HCT116 (cell line): ENCODE results near the gene RANBP1. TPM values are rescaled to one million over a fixed set of nuclear protein-coding genes. Genes with fewer than 3 reads are reported as not detected.

Source experiments
- ATAC-seq: fragments of 200-7000 bp; cut with Tn5 transposase; 2 replicates; pipeline ENCODE4 v1.9.1; 2020; ENCODE audit warnings: mild to moderate bottlenecking, moderate library complexity
- BruUV-seq: library from RNA; stranded (reverse); fragments of 400-500 nt; replicated peaks from 2 replicates; lab custom pipeline; 2021; lab: Mats Ljungman, UMichigan
- CTCF ChIA-PET: fragments of 300-600 bp; sonication (Branson Sonifier 250); formaldehyde crosslinking; loops from one replicate; lab custom pipeline; 2021; ENCODE audit warnings: antibody characterized with exemption; lab: Charles Lee
- POLR2A ChIA-PET: fragments of 300-600, 350-600 bp; sonication (Branson Sonifier 250); formaldehyde crosslinking; loops from one replicate; lab custom pipeline; 2021; ENCODE audit warnings: antibody characterized with exemption; lab: Charles Lee
- RAD21 ChIA-PET, 2 experiments: fragments of 300-600 bp; sonication (Branson Sonifier 250); formaldehyde crosslinking; loops; one replicate each; lab custom pipeline; 2023; ENCODE audit warnings: low total read pairs in 2 of 2; ENCODE audit not compliant: uncharacterized antibody in 2 of 2, unreplicated experiment in 2 of 2, low non-redundant PET in 1 of 2; lab: Charles Lee
- DNase-seq: peaks from one replicate; pipeline ENCODE4 v3.0.0-alpha.2; 2010; ENCODE audit warnings: low read depth, low spot score
- H2AFZ ChIP-seq: fragments of 200-600 bp; shearing (Covaris generic), sonication (generic); 2 replicates; pipeline ENCODE4 v1.6.1; 2017; ENCODE audit warnings: low read depth, mixed run types, mixed read lengths, antibody characterized with exemption, low read length; ENCODE audit not compliant: poor library complexity, severe bottlenecking
- H3K27ac ChIP-seq: 2 replicates; pipeline ENCODE4 v1.5.1; 2012; ENCODE audit warnings: low read depth, low read length
- H3K27me3 ChIP-seq: fragments of 200-600 bp; sonication (generic); 2 replicates; pipeline ENCODE4 v1.6.1; 2016; ENCODE audit warnings: mixed run types, low read length, mixed read lengths; ENCODE audit not compliant: insufficient read depth
- H3K36me3 ChIP-seq, 2 experiments: fragments of 200-500 bp in 1 of 2; fragments of 200-600 bp in 1 of 2; sonication (Bioruptor generic) in 1 of 2; sonication (generic) in 1 of 2; 2 replicates each; pipeline versions ENCODE4 v1.5.1 to v1.6.1; 2014 to 2016; ENCODE audit warnings: low read length in 2 of 2, inconsistent platforms in 1 of 2, mixed read lengths in 1 of 2, mixed run types in 1 of 2; ENCODE audit not compliant: insufficient read depth in 2 of 2, control insufficient read depth in 1 of 2
- H3K4me1 ChIP-seq, 2 experiments: fragments of 200-600 bp in 1 of 2; sonication (generic) in 1 of 2; 2 replicates each; pipeline versions ENCODE4 v1.5.1 to v1.6.1; 2012 to 2017; ENCODE audit warnings: low read length in 2 of 2, inconsistent platforms in 1 of 2, mild to moderate bottlenecking in 1 of 2, mixed read lengths in 1 of 2, mixed run types in 1 of 2, moderate library complexity in 1 of 2; ENCODE audit not compliant: insufficient read depth in 2 of 2, control insufficient read depth in 1 of 2
- H3K4me2 ChIP-seq: fragments of 200-600 bp; sonication (generic); 2 replicates; pipeline ENCODE4 v1.6.1; 2017; ENCODE audit warnings: mixed run types, low read length, mixed read lengths
- H3K4me3 ChIP-seq, 2 experiments: fragments of 200-600 bp in 1 of 2; sonication (generic) in 1 of 2; replicated peaks in 1 of 2; 2 replicates each; pipeline ENCODE4 v1.5.1; 2011 to 2016; ENCODE audit warnings: low read length in 2 of 2, control low read depth in 1 of 2, low read depth in 1 of 2, mild to moderate bottlenecking in 1 of 2, mixed read lengths in 1 of 2, mixed run types in 1 of 2
- H3K79me2 ChIP-seq: fragments of 200-600 bp; sonication (generic); 2 replicates; pipeline ENCODE4 v1.6.1; 2017; ENCODE audit warnings: mild to moderate bottlenecking, mixed run types, low read length, moderate library complexity, mixed read lengths; ENCODE audit not compliant: insufficient read depth
- H3K9ac ChIP-seq: fragments of 200-600 bp; sonication (generic); 2 replicates; pipeline ENCODE4 v1.6.1; 2016; ENCODE audit warnings: low read length, mixed read lengths
- H3K9me2 ChIP-seq: fragments of 200-600 bp; sonication (generic), shearing (Covaris generic); 2 replicates; pipeline ENCODE4 v1.6.1; 2017; ENCODE audit warnings: mixed run types, mild to moderate bottlenecking, moderate library complexity; ENCODE audit not compliant: insufficient read depth
- H3K9me3 ChIP-seq, 2 experiments: fragments of 200-500 bp in 1 of 2; fragments of 200-600 bp in 1 of 2; sonication (Bioruptor generic) in 1 of 2; sonication (generic) in 1 of 2; 2 replicates each; pipeline ENCODE4 v1.6.1; 2014 to 2017; ENCODE audit warnings: low read length in 2 of 2, mixed read lengths in 2 of 2, inconsistent platforms in 1 of 2, low read depth in 1 of 2, mild to moderate bottlenecking in 1 of 2, mixed run types in 1 of 2, moderate library complexity in 1 of 2; ENCODE audit not compliant: control insufficient read depth in 1 of 2, insufficient read depth in 1 of 2
- H4K20me1 ChIP-seq: fragments of 200-600 bp; sonication (generic), shearing (Covaris generic); 2 replicates; pipeline ENCODE4 v1.6.1; 2017; ENCODE audit warnings: mixed run types, mild to moderate bottlenecking, moderate library complexity; ENCODE audit not compliant: insufficient read depth
- EZH2 ChIP-seq: fragments of 200-600 bp; sonication (generic); IDR thresholded peaks from 2 replicates; pipeline ENCODE4 v1.6.1; 2017; ENCODE audit warnings: antibody characterized with exemption, mixed run types
- FOSL1 ChIP-seq: IDR thresholded peaks from 2 replicates; pipeline ENCODE4 v1.6.1; 2012; ENCODE audit warnings: low read depth
- SIN3A ChIP-seq: IDR thresholded peaks from 2 replicates; pipeline ENCODE4 v1.6.1; 2012; ENCODE audit warnings: low read depth
- SP1 ChIP-seq: IDR thresholded peaks from 2 replicates; pipeline ENCODE4 v1.6.1; 2012; ENCODE audit warnings: low read depth
- TCF7L2 ChIP-seq: IDR thresholded peaks from 2 replicates; pipeline ENCODE4 v1.7.0; 2011; ENCODE audit warnings: borderline replicate concordance, inconsistent platforms; ENCODE audit not compliant: insufficient read depth, insufficient read length; ENCODE audit errors: extremely low read depth
- YY1 ChIP-seq: IDR thresholded peaks from 2 replicates; pipeline ENCODE4 v1.6.1; 2011; ENCODE audit warnings: low read length, low read depth, moderate library complexity, mild to moderate bottlenecking; ENCODE audit not compliant: insufficient replicate concordance; ENCODE audit errors: extremely low read depth
- ZNF274 ChIP-seq: fragments of 200-500 bp; sonication (Bioruptor generic); IDR thresholded peaks from 2 replicates; pipeline ENCODE4 v1.6.1; 2014; ENCODE audit warnings: mild to moderate bottlenecking, low read depth, low read length, inconsistent platforms
- intact Hi-C: fragments of 100-400 bp; cut with micrococcal nuclease; formaldehyde crosslinking; loops from 2 replicates; pipeline ENCODE4 v1.10.0; 2022
- total RNA-seq: library from RNA; stranded (reverse); gene quantifications from one replicate; pipeline ENCODE4 v1.2.1, GENCODE V29; 2021; ENCODE audit not compliant: unreplicated experiment
- TF ChIP-seq, protein P1 (sequence below): IDR thresholded peaks from 2 replicates; pipeline ENCODE4 v1.6.1; 2012; ENCODE audit warnings: low read depth

Gene RANBP1
- total RNA-seq, 1 experiment from 2014 or later: 351 TPM

DNA sequence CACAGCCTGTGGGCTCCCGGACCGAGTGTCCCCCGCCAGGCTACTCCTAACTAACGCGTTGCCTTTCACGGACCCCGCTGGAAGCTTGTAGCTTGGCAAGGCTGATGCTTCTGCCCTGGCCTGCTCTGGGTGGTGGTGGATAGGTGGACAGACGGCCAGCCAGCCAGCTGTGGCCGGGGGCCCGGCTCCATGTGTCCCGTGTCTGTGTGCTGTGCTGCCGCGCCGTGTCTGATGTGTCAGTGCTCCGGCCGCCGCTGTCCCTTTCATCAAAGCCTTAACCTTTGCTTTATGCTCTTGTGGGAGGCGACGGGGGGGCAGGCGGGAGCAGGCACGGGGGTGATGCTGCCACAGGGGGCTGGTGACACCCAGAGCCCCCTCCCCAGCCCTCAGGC lies 29.9 kb downstream of the RANBP1 start:
- no peaks in the 10 kb centered on the region for H4K20me1 ChIP-seq
- no peak overlapping the region for H2AFZ ChIP-seq
- ChIA-PET CTCF (no interaction called here), POLR2A (no interaction called here)
- no peaks in the 10 kb centered on the region for H3K27me3 ChIP-seq
- H3K79me2 ChIP-seq: no peaks in the 10 kb centered on the region
- no peak overlapping the region for H3K4me2 ChIP-seq
- no peaks in the 10 kb centered on the region for H3K9me2 ChIP-seq
- H3K9ac ChIP-seq: no peak overlapping the region
- no peak for TF ChIP-seq SP1
- TF ChIP-seq SIN3A: no peak
- no peak for TF ChIP-seq YY1
- TF ChIP-seq, protein P1, sequence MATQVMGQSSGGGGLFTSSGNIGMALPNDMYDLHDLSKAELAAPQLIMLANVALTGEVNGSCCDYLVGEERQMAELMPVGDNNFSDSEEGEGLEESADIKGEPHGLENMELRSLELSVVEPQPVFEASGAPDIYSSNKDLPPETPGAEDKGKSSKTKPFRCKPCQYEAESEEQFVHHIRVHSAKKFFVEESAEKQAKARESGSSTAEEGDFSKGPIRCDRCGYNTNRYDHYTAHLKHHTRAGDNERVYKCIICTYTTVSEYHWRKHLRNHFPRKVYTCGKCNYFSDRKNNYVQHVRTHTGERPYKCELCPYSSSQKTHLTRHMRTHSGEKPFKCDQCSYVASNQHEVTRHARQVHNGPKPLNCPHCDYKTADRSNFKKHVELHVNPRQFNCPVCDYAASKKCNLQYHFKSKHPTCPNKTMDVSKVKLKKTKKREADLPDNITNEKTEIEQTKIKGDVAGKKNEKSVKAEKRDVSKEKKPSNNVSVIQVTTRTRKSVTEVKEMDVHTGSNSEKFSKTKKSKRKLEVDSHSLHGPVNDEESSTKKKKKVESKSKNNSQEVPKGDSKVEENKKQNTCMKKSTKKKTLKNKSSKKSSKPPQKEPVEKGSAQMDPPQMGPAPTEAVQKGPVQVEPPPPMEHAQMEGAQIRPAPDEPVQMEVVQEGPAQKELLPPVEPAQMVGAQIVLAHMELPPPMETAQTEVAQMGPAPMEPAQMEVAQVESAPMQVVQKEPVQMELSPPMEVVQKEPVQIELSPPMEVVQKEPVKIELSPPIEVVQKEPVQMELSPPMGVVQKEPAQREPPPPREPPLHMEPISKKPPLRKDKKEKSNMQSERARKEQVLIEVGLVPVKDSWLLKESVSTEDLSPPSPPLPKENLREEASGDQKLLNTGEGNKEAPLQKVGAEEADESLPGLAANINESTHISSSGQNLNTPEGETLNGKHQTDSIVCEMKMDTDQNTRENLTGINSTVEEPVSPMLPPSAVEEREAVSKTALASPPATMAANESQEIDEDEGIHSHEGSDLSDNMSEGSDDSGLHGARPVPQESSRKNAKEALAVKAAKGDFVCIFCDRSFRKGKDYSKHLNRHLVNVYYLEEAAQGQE: no peak
- TF ChIP-seq ZNF274: no peak
- TF ChIP-seq EZH2: no peak
- no peak for TF ChIP-seq TCF7L2
- no peak for TF ChIP-seq FOSL1
- TF ChIP-seq, all 23 proteins: peak for 0
- no peaks in the 10 kb centered on the region; a peak in 1 of 4 replicates for H3K4me1 ChIP-seq
- no peak for DNase-seq
- no peak overlapping the region; the same call in 1 of the 2 replicates for H3K27ac ChIP-seq
- RAD21 ChIA-PET: no interaction called here
- H3K4me3 ChIP-seq: no peak overlapping the region
- intact Hi-C loops: no loop called here
- TSS peak; percentile 39 for BruUV-seq
- ATAC-seq: no peak
- H3K36me3 ChIP-seq: peaks cover 0 to 5% of the 10 kb centered on the region in 2 experiments; a peak in 1 of 4 replicates
- H3K9me3 ChIP-seq: no peaks in the 10 kb centered on the region
